CD14-positive monocyte (primary cell): Measurements from ENCODE around the gene MEX3B. TPM values are rescaled to one million over a fixed set of nuclear protein-coding genes. Genes with fewer than 3 reads are reported as not detected.
"Not testable (repeated sequence)": the region's sequence is repeated elsewhere in the genome, so short reads cannot be mapped to it uniquely, and the experiment has no call there.

Experiments used
- DNase-seq, 3 donors: peaks; one replicate each; pipeline ENCODE4 v3.0.0-alpha.2; 2011 to 2022
- H2AFZ ChIP-seq: 2 replicates; pipeline ENCODE4 v1.6.0; 2012; ENCODE audit warnings: mild to moderate bottlenecking, low read depth, low read length, inconsistent platforms; ENCODE audit not compliant: insufficient read depth, poor library complexity, severe bottlenecking
- H3K27ac ChIP-seq, 2 donors: 1 replicate in 1 of 2; 2 replicates in 1 of 2; pipeline ENCODE4 v1.5.1; 2012 to 2013; ENCODE audit warnings: low read length in 2 of 2, control low read depth in 1 of 2, inconsistent platforms in 1 of 2, low read depth in 1 of 2, mild to moderate bottlenecking in 1 of 2
- H3K27me3 ChIP-seq, 2 donors: one replicate each; pipeline versions ENCODE4 v1.6.0 to v1.6.1; 2011 to 2013; ENCODE audit warnings: low read length in 2 of 2; ENCODE audit not compliant: control insufficient read depth in 2 of 2, insufficient read depth in 2 of 2
- H3K36me3 ChIP-seq, 2 donors: replicated peaks in 1 of 2; 1 replicate in 1 of 2; 2 replicates in 1 of 2; pipeline versions ENCODE4 v1.5.1 to v1.6.1; 2012 to 2013; ENCODE audit warnings: low read length in 2 of 2, control low read depth in 1 of 2, inconsistent platforms in 1 of 2, mild to moderate bottlenecking in 1 of 2; ENCODE audit not compliant: insufficient read depth in 2 of 2, control insufficient read depth in 1 of 2
- H3K4me1 ChIP-seq, 2 donors: 1 replicate in 1 of 2; 2 replicates in 1 of 2; pipeline versions ENCODE4 v1.5.1 to v1.6.1; 2012 to 2013; ENCODE audit warnings: low read length in 2 of 2, control low read depth in 1 of 2, inconsistent platforms in 1 of 2, mild to moderate bottlenecking in 1 of 2, moderate library complexity in 1 of 2; ENCODE audit not compliant: insufficient read depth in 2 of 2, control insufficient read depth in 1 of 2
- H3K4me2 ChIP-seq: replicated peaks from 2 replicates; pipeline ENCODE3; 2012; ENCODE audit warnings: low read length, moderate library complexity, mild to moderate bottlenecking; ENCODE audit not compliant: poor library complexity, severe bottlenecking; ENCODE audit errors: extremely low read depth
- H3K4me3 ChIP-seq, 3 experiments: fragments of 200-600 bp in 1 of 3; sonication (generic) in 1 of 3; replicated peaks in 1 of 3; 1 replicate in 2 of 3; 2 replicates in 1 of 3; pipeline ENCODE4 v1.5.1; 2011 to 2013; ENCODE audit warnings: low read length in 3 of 3, mild to moderate bottlenecking in 3 of 3, control low read depth in 2 of 3, low read depth in 2 of 3, inconsistent platforms in 1 of 3, moderate library complexity in 1 of 3
- H3K79me2 ChIP-seq: 2 replicates; pipeline ENCODE4 v1.6.0; 2012; ENCODE audit warnings: mild to moderate bottlenecking, control low read depth, inconsistent platforms, low read length, moderate library complexity; ENCODE audit not compliant: insufficient read depth
- H3K9ac ChIP-seq: 2 replicates; pipeline ENCODE4 v1.6.0; 2017; ENCODE audit warnings: low read length, mild to moderate bottlenecking; ENCODE audit not compliant: insufficient read depth, poor library complexity, severe bottlenecking
- H3K9me3 ChIP-seq, 2 donors: replicated peaks in 1 of 2; 1 replicate in 1 of 2; 2 replicates in 1 of 2; pipeline versions ENCODE4 v1.5.1 to v1.6.1; 2012 to 2013; ENCODE audit warnings: low read length in 2 of 2, control low read depth in 1 of 2; ENCODE audit not compliant: control insufficient read depth in 1 of 2, insufficient read depth in 1 of 2
- H4K20me1 ChIP-seq: 2 replicates; pipeline ENCODE4 v1.6.0; 2012; ENCODE audit warnings: mild to moderate bottlenecking, low read length, control low read depth, moderate library complexity; ENCODE audit not compliant: insufficient read depth
- H3K27ac Mint-ChIP-seq, 7 donors: one replicate each; pipeline ENCODE4 v1.8.0; 2020; ENCODE audit warnings: mild to moderate bottlenecking in 7 of 7, mixed read lengths in 7 of 7, moderate library complexity in 6 of 7, inconsistent platforms in 2 of 7
- H3K27me3 Mint-ChIP-seq, 3 donors: one replicate each; pipeline ENCODE4 v1.8.0; 2021 to 2022; ENCODE audit warnings: low read depth in 3 of 3, mild to moderate bottlenecking in 3 of 3, mixed read lengths in 3 of 3, moderate library complexity in 3 of 3, inconsistent platforms in 1 of 3
- H3K36me3 Mint-ChIP-seq, 2 donors: one replicate each; pipeline ENCODE4 v1.8.0; 2020; ENCODE audit warnings: mixed read lengths in 2 of 2, inconsistent platforms in 1 of 2, mild to moderate bottlenecking in 1 of 2
- H3K4me1 Mint-ChIP-seq: one replicate; pipeline ENCODE4 v1.8.0; 2020; ENCODE audit warnings: mild to moderate bottlenecking, mixed read lengths
- H3K4me3 Mint-ChIP-seq, 2 donors: one replicate each; pipeline ENCODE4 v1.8.0; 2020; ENCODE audit warnings: mild to moderate bottlenecking in 2 of 2, mixed read lengths in 2 of 2, moderate library complexity in 1 of 2
- H3K9me3 Mint-ChIP-seq, 7 donors: one replicate each; pipeline ENCODE4 v1.8.0; 2020 to 2022; ENCODE audit warnings: mixed read lengths in 7 of 7, mild to moderate bottlenecking in 6 of 7, moderate library complexity in 6 of 7, inconsistent platforms in 2 of 7
- CTCF ChIP-seq: fragments of 200-600 bp; IDR thresholded peaks from one replicate; pipeline ENCODE4 v1.8.0; 2022; ENCODE audit warnings: antibody characterized with exemption, mild to moderate bottlenecking
- WGBS: methylation state at CpG from one replicate; pipeline ENCODE4 v1.1.5; 2013; ENCODE audit warnings: missing lambda C conversion rate; ENCODE audit not compliant: insufficient coverage; 5-methylcytosine and 5-hydroxymethylcytosine counted together
- intact Hi-C, 2 donors: fragments of 100-400 bp; cut with micrococcal nuclease; formaldehyde crosslinking; loops; one replicate each; pipeline versions ENCODE4 v1.15.0 to v1.15.1; 2023
- polyA plus RNA-seq, 3 donors: library from polyadenylated mRNA; depleted of rRNA in 1 of 3; unstranded in 2 of 3; stranded (reverse) in 1 of 3; fragments of 300-500 nt in 2 of 3; fragments of >200 nt in 1 of 3; fragmentation: Illumina TruSeq in 2 of 3; gene quantifications; 1 replicate in 2 of 3; 2 replicates in 1 of 3; pipeline ENCODE4 v1.2.3, GENCODE V29; 2012 to 2021

Gene MEX3B
- polyA plus RNA-seq, 3 donors = 0.05 to 4.7 TPM; not detected in 1

GRCh38 chr15:82031871-82032270 is 13.9 kb downstream of the MEX3B start:
- H3K4me1 Mint-ChIP-seq = no peaks in the 10 kb centered on the region
- H3K4me3 Mint-ChIP-seq = no peak overlapping the region
- TF ChIP-seq CTCF = no peak
- intact Hi-C loops = no loop called here
- H3K36me3 Mint-ChIP-seq = no peaks in the 10 kb centered on the region
- no peak overlapping the region for H3K9ac ChIP-seq
- H3K4me2 ChIP-seq = no peak overlapping the region
- H4K20me1 ChIP-seq = no peaks in the 10 kb centered on the region
- H3K79me2 ChIP-seq = no peaks in the 10 kb centered on the region
- H3K27ac ChIP-seq = no peak overlapping the region
- 100% methylated on average over 2 of the region's 5 CpGs for WGBS
- no peaks in the 10 kb centered on the region for H3K4me1 ChIP-seq
- H3K27me3 ChIP-seq = no peaks in the 10 kb centered on the region
- no peak overlapping the region for H3K4me3 ChIP-seq
- no peak for DNase-seq
- no peak overlapping the region for H3K27ac Mint-ChIP-seq
- H3K36me3 ChIP-seq = no peaks in the 10 kb centered on the region
- peaks cover 0 to 2% (median 0%) of the 10 kb centered on the region in 7 donors for H3K9me3 Mint-ChIP-seq
- H2AFZ ChIP-seq = no peak overlapping the region
- peaks cover 0 to 2% (median 1%) of the 10 kb centered on the region in 3 donors for H3K27me3 Mint-ChIP-seq
- H3K9me3 ChIP-seq = no peaks in the 10 kb centered on the region

GRCh38 chr15:82030176-82030575 is 15.6 kb downstream of the MEX3B start:
- Histone ChIP-seq H3K27me3 (no peaks in the 10 kb centered on the region), H3K4me2 (no peak overlapping the region), H3K9me3 (no peaks in the 10 kb centered on the region), H3K79me2 (no peaks in the 10 kb centered on the region), H3K36me3 (no peaks in the 10 kb centered on the region), H4K20me1 (no peaks in the 10 kb centered on the region), H3K4me1 (no peaks in the 10 kb centered on the region), H3K27ac (no peak overlapping the region), H3K9ac (no peak overlapping the region), H2AFZ (no peak overlapping the region), H3K4me3 (no peak overlapping the region)
- DNase-seq = no peak
- no peak for TF ChIP-seq CTCF
- Mint-ChIP-seq H3K9me3 (peaks cover 0 to 3% (median 0%) of the 10 kb centered on the region in 7 donors), H3K27ac (no peak overlapping the region), H3K4me3 (no peak overlapping the region), H3K36me3 (no peaks in the 10 kb centered on the region), H3K4me1 (no peaks in the 10 kb centered on the region), H3K27me3 (peaks cover 0 to 3% (median 1%) of the 10 kb centered on the region in 3 donors)
- 88% methylated on average over 1 of the region's 2 CpGs for WGBS
- intact Hi-C loops = no loop called here

GRCh38 chr15:82028163-82028562 is 17.7 kb downstream of the MEX3B start:
- H3K36me3 ChIP-seq, intact Hi-C loops, H3K27me3 Mint-ChIP-seq, H3K79me2 ChIP-seq, H3K9me3 ChIP-seq, H3K36me3 Mint-ChIP-seq, H3K4me3 Mint-ChIP-seq, H4K20me1 ChIP-seq, H3K27ac Mint-ChIP-seq, H3K4me1 Mint-ChIP-seq, H3K4me3 ChIP-seq, DNase-seq, H3K27me3 ChIP-seq, H3K9me3 Mint-ChIP-seq, H3K4me2 ChIP-seq, H2AFZ ChIP-seq, H3K27ac ChIP-seq, H3K4me1 ChIP-seq, H3K9ac ChIP-seq: not testable (repeated sequence)
- 100% methylated on average over 2 of the region's 5 CpGs for WGBS
